ENCODE measurements around the gene BZW1.

DNA sequence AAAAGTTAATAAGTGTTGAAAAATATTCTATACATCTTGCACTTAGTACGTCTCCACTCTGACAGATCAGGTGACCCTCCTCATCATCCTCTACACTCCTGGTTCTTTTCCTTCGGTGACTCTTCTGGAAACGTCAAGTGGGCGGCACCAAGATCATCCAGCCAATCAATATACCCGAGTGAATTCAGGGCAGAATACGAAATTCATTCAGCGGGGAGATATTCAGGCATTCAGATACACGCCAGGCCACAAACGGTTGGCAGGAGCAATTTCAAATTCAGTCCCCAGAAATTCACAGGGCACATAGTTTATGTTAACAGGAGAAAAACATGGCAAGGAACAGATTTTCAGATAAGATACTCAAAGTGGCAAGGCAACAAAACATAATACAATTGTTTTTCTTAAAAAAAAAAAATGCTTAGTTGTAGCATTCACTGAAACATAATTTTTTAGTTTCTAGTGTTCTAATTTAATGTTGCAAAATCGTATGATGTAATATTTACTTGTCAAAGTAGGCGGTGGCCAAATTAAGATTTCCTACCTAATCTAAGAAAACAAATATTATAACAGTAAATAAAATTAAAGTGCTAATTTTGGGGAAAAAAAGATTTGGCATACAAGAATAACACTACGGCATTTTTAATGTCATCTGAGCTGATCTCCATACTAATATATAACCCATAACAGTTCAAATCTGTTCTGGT lies 48.5 kb downstream of the BZW1 start:
- TF ChIP-seq, protein P1, sequence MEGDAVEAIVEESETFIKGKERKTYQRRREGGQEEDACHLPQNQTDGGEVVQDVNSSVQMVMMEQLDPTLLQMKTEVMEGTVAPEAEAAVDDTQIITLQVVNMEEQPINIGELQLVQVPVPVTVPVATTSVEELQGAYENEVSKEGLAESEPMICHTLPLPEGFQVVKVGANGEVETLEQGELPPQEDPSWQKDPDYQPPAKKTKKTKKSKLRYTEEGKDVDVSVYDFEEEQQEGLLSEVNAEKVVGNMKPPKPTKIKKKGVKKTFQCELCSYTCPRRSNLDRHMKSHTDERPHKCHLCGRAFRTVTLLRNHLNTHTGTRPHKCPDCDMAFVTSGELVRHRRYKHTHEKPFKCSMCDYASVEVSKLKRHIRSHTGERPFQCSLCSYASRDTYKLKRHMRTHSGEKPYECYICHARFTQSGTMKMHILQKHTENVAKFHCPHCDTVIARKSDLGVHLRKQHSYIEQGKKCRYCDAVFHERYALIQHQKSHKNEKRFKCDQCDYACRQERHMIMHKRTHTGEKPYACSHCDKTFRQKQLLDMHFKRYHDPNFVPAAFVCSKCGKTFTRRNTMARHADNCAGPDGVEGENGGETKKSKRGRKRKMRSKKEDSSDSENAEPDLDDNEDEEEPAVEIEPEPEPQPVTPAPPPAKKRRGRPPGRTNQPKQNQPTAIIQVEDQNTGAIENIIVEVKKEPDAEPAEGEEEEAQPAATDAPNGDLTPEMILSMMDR (conservative IDR thresholded peaks at IDR 0.05; ENCODE audit: low read depth in 2 of 2): no peak
- TF ChIP-seq POLR2AphosphoS5 (IDR thresholded peaks at IDR 0.05; ENCODE audit: low read depth) (no peak), EZH2 (IDR thresholded peaks at IDR 0.05; ENCODE audit: low read depth, unreplicated experiment) (no peak), EZH2phosphoT487 (IDR thresholded peaks at IDR 0.05; ENCODE audit: unreplicated experiment) (no peak), CREB1 (CRISPR knock-in tag; IDR thresholded peaks at IDR 0.05; ENCODE audit: low read depth) (no peak)
- TF ChIP-seq, protein P2, sequence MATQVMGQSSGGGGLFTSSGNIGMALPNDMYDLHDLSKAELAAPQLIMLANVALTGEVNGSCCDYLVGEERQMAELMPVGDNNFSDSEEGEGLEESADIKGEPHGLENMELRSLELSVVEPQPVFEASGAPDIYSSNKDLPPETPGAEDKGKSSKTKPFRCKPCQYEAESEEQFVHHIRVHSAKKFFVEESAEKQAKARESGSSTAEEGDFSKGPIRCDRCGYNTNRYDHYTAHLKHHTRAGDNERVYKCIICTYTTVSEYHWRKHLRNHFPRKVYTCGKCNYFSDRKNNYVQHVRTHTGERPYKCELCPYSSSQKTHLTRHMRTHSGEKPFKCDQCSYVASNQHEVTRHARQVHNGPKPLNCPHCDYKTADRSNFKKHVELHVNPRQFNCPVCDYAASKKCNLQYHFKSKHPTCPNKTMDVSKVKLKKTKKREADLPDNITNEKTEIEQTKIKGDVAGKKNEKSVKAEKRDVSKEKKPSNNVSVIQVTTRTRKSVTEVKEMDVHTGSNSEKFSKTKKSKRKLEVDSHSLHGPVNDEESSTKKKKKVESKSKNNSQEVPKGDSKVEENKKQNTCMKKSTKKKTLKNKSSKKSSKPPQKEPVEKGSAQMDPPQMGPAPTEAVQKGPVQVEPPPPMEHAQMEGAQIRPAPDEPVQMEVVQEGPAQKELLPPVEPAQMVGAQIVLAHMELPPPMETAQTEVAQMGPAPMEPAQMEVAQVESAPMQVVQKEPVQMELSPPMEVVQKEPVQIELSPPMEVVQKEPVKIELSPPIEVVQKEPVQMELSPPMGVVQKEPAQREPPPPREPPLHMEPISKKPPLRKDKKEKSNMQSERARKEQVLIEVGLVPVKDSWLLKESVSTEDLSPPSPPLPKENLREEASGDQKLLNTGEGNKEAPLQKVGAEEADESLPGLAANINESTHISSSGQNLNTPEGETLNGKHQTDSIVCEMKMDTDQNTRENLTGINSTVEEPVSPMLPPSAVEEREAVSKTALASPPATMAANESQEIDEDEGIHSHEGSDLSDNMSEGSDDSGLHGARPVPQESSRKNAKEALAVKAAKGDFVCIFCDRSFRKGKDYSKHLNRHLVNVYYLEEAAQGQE (IDR thresholded peaks at IDR 0.05; ENCODE audit: unreplicated experiment): no peak

Measured in GM23338 (cell line).